ENCODE measurements around the gene NFS1. TPM values are rescaled to one million over a fixed set of nuclear protein-coding genes. Genes with fewer than 3 reads are reported as not detected.

Gene NFS1
- total RNA-seq, 1 donor: 40.6 TPM

DNA sequence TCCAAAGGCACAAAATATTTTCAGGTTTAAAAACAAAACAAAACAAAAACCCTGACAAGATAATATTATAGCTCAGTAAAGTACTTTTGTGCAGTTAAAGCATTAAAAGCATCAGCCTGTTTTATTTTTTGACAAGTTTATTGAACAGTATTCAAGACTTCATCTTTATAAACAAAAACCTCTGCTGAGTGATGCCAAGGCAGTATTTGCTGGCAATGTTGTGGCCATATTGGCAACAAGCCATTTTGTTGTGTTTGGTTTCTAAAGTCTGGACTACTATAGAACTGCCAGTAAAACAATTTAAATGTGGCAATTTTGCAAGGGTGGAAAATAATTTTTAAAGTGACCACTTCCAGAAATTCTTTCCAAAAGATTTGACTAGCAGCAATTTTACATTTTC, 50.3 kb downstream of the NFS1 start:
- H3K4me3 ChIP-seq (ENCODE audit: low read depth, low read length): no peak overlapping the region
- TF ChIP-seq, protein P1, sequence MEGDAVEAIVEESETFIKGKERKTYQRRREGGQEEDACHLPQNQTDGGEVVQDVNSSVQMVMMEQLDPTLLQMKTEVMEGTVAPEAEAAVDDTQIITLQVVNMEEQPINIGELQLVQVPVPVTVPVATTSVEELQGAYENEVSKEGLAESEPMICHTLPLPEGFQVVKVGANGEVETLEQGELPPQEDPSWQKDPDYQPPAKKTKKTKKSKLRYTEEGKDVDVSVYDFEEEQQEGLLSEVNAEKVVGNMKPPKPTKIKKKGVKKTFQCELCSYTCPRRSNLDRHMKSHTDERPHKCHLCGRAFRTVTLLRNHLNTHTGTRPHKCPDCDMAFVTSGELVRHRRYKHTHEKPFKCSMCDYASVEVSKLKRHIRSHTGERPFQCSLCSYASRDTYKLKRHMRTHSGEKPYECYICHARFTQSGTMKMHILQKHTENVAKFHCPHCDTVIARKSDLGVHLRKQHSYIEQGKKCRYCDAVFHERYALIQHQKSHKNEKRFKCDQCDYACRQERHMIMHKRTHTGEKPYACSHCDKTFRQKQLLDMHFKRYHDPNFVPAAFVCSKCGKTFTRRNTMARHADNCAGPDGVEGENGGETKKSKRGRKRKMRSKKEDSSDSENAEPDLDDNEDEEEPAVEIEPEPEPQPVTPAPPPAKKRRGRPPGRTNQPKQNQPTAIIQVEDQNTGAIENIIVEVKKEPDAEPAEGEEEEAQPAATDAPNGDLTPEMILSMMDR (IDR thresholded peaks at IDR 0.05; ENCODE audit: insufficient read depth, low read depth, low read length): no peak
- DNase-seq (ENCODE audit: low read depth): peak; percentile 13

DNA sequence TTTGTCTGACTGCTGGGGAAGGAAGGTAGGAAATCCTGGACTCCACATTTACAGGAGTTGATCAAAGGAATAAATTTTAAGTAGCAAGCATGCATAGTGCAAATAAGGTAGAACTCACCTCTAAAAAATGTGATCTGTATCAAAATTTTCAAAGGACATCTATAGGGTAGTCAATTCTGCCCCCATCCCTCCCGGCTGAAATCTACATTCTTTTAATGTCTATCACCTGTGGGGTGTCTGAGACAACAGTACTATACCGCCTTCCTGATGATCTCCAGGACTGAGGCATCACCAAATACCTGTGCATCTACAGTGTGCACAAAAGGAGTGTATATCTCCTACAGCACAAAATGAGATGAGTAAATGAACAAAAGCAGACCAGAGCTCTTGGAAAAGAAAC, 54.3 kb downstream of the NFS1 start:
- TF ChIP-seq, protein P1 (IDR thresholded peaks at IDR 0.05; ENCODE audit: insufficient read depth, low read depth, low read length): no peak
- no peak overlapping the region for H3K4me3 ChIP-seq (ENCODE audit: low read depth, low read length)
- DNase-seq (ENCODE audit: low read depth): no peak

DNA sequence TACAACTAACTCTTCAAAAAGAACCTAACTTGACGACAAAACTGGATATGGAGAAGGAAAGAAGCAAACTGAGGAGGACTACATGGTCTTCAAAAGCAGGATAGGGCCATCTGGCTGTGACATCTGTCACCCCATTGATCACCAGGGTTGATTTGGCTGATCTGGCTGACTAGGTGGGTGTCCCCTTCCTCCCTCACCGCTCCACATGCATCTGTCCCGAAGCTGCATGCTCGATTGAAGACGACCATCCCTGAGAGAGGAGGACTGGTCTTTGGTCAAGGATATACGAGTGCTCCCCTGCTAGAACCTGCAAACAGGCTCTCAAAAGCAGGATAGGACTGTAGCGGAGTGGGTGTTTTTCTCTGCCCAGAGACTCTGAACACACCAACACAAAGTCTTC, 56.1 kb downstream of the NFS1 start:
- DNase-seq (ENCODE audit: low read depth): no peak
- TF ChIP-seq, protein P1 (IDR thresholded peaks at IDR 0.05; ENCODE audit: insufficient read depth, low read depth, low read length): no peak
- no peak overlapping the region for H3K4me3 ChIP-seq (ENCODE audit: low read depth, low read length)

DNA sequence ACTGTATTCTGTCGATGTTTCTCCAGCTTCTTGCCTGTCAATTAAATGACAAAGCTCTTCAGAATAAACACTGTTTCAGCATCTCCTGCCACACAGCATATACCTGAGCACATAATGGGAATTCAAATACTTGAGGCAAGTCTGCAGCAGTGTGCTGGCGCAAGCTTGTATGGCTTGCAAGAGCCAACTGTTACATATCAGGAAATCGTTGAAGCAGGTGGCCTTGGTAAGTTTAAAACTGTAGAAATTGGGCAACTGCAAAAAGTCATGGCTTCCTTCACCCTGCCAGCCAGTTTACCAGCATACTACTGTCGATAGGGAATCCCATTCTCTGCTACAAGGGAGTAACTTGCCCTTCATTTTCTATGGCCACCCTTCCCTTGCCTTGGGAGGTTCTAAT, 57.4 kb downstream of the NFS1 start:
- TF ChIP-seq, protein P1 (IDR thresholded peaks at IDR 0.05; ENCODE audit: insufficient read depth, low read depth, low read length): no peak
- no peak overlapping the region for H3K4me3 ChIP-seq (ENCODE audit: low read depth, low read length)
- DNase-seq (ENCODE audit: low read depth): no peak

DNA sequence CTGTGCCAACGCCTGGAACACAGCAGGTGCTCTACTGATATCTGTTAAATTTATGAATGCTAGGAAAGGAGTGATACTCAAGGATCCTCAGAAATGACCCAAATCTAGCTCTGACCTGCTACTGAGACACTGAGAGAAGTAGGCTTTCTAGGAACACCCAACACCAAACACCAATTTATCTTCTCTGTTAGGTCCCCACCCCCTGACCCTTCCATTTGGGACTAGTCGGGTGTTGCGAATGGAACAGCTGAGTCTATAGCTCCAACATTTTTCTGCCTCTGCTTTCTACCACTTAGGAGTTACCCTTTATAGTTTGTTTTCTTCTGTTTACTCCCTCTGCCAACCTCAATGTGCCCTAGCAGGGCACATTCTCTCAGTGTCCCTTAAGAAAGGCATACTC, 58.4 kb downstream of the NFS1 start:
- TF ChIP-seq, protein P1 (IDR thresholded peaks at IDR 0.05; ENCODE audit: insufficient read depth, low read depth, low read length): no peak
- no peak overlapping the region for H3K4me3 ChIP-seq (ENCODE audit: low read depth, low read length)
- no peak for DNase-seq (ENCODE audit: low read depth)

DNA sequence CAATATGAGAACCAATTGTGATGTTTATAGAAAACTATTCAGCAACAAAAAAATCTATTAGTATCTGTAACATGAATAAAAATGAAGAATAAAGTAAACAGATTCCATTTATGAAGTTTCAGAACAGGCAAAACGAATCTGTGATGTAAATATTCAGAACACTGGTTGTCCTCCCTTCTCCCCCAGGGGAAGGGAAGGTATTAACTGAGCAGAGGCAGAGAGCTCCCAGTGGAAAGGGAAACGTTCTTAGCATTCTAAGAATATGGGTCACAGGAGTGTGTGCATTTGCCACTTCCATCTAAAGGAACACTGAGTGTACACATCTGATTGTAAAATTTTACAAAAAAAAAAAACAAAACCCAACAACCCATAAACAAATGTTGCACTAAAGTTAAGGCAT, 60.4 kb downstream of the NFS1 start:
- DNase-seq (ENCODE audit: low read depth): peak; percentile 34
- H3K4me3 ChIP-seq (ENCODE audit: low read depth, low read length): no peak overlapping the region
- TF ChIP-seq, protein P1 (IDR thresholded peaks at IDR 0.05; ENCODE audit: insufficient read depth, low read depth, low read length): no peak

DNA sequence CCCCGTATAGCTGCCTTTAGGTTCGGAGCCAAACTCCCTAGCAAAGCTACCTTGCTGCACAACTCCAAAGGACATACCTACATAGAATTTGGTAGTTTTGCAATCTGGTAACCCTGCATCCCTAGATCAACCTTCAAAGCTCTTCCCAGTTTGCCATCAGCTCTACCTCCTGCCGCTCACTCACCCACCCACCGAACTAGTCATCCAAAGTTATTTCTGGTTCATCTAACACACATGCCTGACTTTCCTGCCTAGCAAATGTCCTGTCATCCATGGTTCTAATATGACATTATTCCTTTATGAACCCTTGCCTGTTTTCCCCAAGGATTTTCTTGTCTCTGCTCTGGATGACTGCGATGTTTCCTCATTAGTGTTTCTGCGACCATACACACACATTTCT, 61.9 kb downstream of the NFS1 start:
- TF ChIP-seq, protein P1 (IDR thresholded peaks at IDR 0.05; ENCODE audit: insufficient read depth, low read depth, low read length): no peak
- no peak for DNase-seq (ENCODE audit: low read depth)

More for the DNA sequence above, 61.9 kb downstream of the NFS1 start:
- no peak overlapping the region for H3K4me3 ChIP-seq (ENCODE audit: low read depth, low read length)

Data from fibroblast of villous mesenchyme (primary cell).